Endothelial cell of umbilical vein (primary cell): Measurements from ENCODE around the gene SNRNP35. TPM values are rescaled to one million over a fixed set of nuclear protein-coding genes. Genes with fewer than 3 reads are reported as not detected.

Experiments used
- BruUV-seq: library from RNA; stranded (reverse); fragments of 400-500 nt; replicated peaks from 2 replicates; lab custom pipeline; 2021; lab: Mats Ljungman, UMichigan
- CTCF ChIA-PET: fragments of 300-600, 350-600 bp; sonication (Branson Sonifier 250); formaldehyde crosslinking; loops from one replicate; lab custom pipeline; 2021; ENCODE audit warnings: antibody characterized with exemption, inconsistent platforms; lab: Charles Lee
- POLR2A ChIA-PET: fragments of 300-600, 350-600 bp; sonication (Branson Sonifier 250); formaldehyde crosslinking; loops from one replicate; lab custom pipeline; 2021; ENCODE audit warnings: antibody characterized with exemption, inconsistent platforms; lab: Charles Lee
- DNase-seq: peaks from one replicate; pipeline ENCODE4 v3.0.0-alpha.2; 2011; ENCODE audit warnings: low read depth, low spot score
- FAIRE-seq: peaks from 2 replicates; lab custom pipeline; 2011; peaks lifted over from hg19 to GRCh38; lab: Jason Lieb, UNC
- H2AFZ ChIP-seq: 2 replicates; pipeline ENCODE4 v1.6.0; 2012; ENCODE audit warnings: low read depth, low read length, control low read depth, inconsistent platforms
- H3K27ac ChIP-seq: 2 replicates; pipeline ENCODE4 v1.5.1; 2011; ENCODE audit warnings: low read depth, mild to moderate bottlenecking, control low read depth, low read length, moderate library complexity; ENCODE audit not compliant: insufficient read depth
- H3K27me3 ChIP-seq, 2 experiments: 2 replicates each; pipeline versions ENCODE4 v1.6.0 to v1.6.1; 2011; ENCODE audit warnings: low read length in 2 of 2, mixed read lengths in 1 of 2; ENCODE audit not compliant: control insufficient read depth in 2 of 2, insufficient read depth in 2 of 2
- H3K36me3 ChIP-seq, 2 experiments: 2 replicates in 1 of 2; 3 replicates in 1 of 2; pipeline ENCODE4 v1.5.1; 2011; ENCODE audit warnings: low read length in 2 of 2, mild to moderate bottlenecking in 1 of 2, moderate library complexity in 1 of 2; ENCODE audit not compliant: control insufficient read depth in 2 of 2, insufficient read depth in 2 of 2; ENCODE audit errors: extremely low read depth in 1 of 2
- H3K4me1 ChIP-seq: 3 replicates; pipeline ENCODE4 v1.5.1; 2011; ENCODE audit warnings: mild to moderate bottlenecking, low read length; ENCODE audit not compliant: control insufficient read depth, insufficient read depth; ENCODE audit errors: extremely low read depth
- H3K4me2 ChIP-seq: 2 replicates; pipeline ENCODE4 v1.6.1; 2011; ENCODE audit warnings: low read length, control low read depth, mixed read lengths; ENCODE audit not compliant: insufficient read depth
- H3K4me3 ChIP-seq, 3 experiments: fragments of 200-600 bp in 1 of 3; sonication (generic), shearing (Covaris generic) in 1 of 3; replicated peaks in 1 of 3; 2 replicates each; pipeline ENCODE4 v1.5.1; 2011 to 2016; ENCODE audit warnings: control low read depth in 3 of 3, low read length in 3 of 3, mild to moderate bottlenecking in 2 of 3, inconsistent platforms in 1 of 3, low read depth in 1 of 3, moderate library complexity in 1 of 3; ENCODE audit not compliant: insufficient read depth in 1 of 3
- H3K79me2 ChIP-seq: 2 replicates; pipeline ENCODE4 v1.6.0; 2012; ENCODE audit warnings: low read length, inconsistent platforms; ENCODE audit not compliant: control insufficient read depth, insufficient read depth
- H3K9ac ChIP-seq: replicated peaks from 2 replicates; pipeline ENCODE3; 2011; ENCODE audit warnings: low read length, control low read depth; ENCODE audit not compliant: insufficient read depth; ENCODE audit errors: extremely low read depth
- H3K9me1 ChIP-seq: replicated peaks from 3 replicates; pipeline ENCODE4 v1.6.0; 2011; ENCODE audit warnings: mild to moderate bottlenecking, low read length; ENCODE audit not compliant: control insufficient read depth, insufficient read depth; ENCODE audit errors: extremely low read depth
- H3K9me3 ChIP-seq: replicated peaks from 2 replicates; pipeline ENCODE4 v1.5.1; 2012; ENCODE audit warnings: low read length, inconsistent platforms; ENCODE audit not compliant: control insufficient read depth, insufficient read depth
- H4K20me1 ChIP-seq: replicated peaks from 2 replicates; pipeline ENCODE3; 2011; ENCODE audit warnings: mild to moderate bottlenecking, low read length; ENCODE audit not compliant: control insufficient read depth, insufficient read depth; ENCODE audit errors: extremely low read depth
- CTCF ChIP-seq, 2 donors: IDR thresholded peaks; 1 replicate in 1 of 2; 2 replicates in 1 of 2; pipeline ENCODE4 v1.5.1; 2011; ENCODE audit warnings: low read length in 2 of 2, mild to moderate bottlenecking in 2 of 2, moderate library complexity in 2 of 2, control low read depth in 1 of 2, inconsistent platforms in 1 of 2, low read depth in 1 of 2; ENCODE audit not compliant: insufficient read depth in 1 of 2; ENCODE audit errors: extremely low read depth in 1 of 2
- EZH2 ChIP-seq: IDR thresholded peaks from 2 replicates; pipeline ENCODE4 v1.6.1; 2012; ENCODE audit warnings: borderline replicate concordance, low read depth, mild to moderate bottlenecking, moderate library complexity, low read length, inconsistent platforms; ENCODE audit not compliant: severe bottlenecking
- FOS ChIP-seq: IDR thresholded peaks from 2 replicates; pipeline ENCODE4 v1.6.1; 2011; ENCODE audit warnings: mild to moderate bottlenecking, low read length, moderate library complexity, borderline replicate concordance; ENCODE audit not compliant: insufficient read depth
- GATA2 ChIP-seq: IDR thresholded peaks from 2 replicates; pipeline ENCODE4 v1.7.0; 2011; ENCODE audit warnings: low read depth, mild to moderate bottlenecking, moderate library complexity, mixed read lengths, low read length; ENCODE audit not compliant: insufficient read length, insufficient read depth
- JUN ChIP-seq: IDR thresholded peaks from 2 replicates; pipeline ENCODE4 v1.6.1; 2011; ENCODE audit warnings: borderline replicate concordance, low read depth; ENCODE audit not compliant: insufficient read length, insufficient read depth
- MAX ChIP-seq: IDR thresholded peaks from 2 replicates; pipeline ENCODE4 v1.6.1; 2011; ENCODE audit not compliant: insufficient read depth, insufficient read length
- MYC ChIP-seq: IDR thresholded peaks from one replicate; pipeline ENCODE4 v1.6.1; 2011; ENCODE audit warnings: mild to moderate bottlenecking, low read depth, low read length
- POLR2A ChIP-seq: IDR thresholded peaks from 2 replicates; pipeline ENCODE4 v1.6.1; 2012; ENCODE audit warnings: low read depth, mild to moderate bottlenecking, control low read depth, low read length
- POLR2AphosphoS5 ChIP-seq: IDR thresholded peaks from 2 replicates; pipeline ENCODE4 v1.6.1; 2012; ENCODE audit warnings: low read depth, mild to moderate bottlenecking, control low read depth, low read length, moderate library complexity; ENCODE audit not compliant: insufficient read depth
- dilution Hi-C: fragments of 300-500 bp; cut with MboI; formaldehyde crosslinking; loops from one replicate; pipeline ENCODE4 v1.15.0; 2019; ENCODE audit warnings: low sequenced_read_pairs; ENCODE audit not compliant: extremely low pct_ligation_motif_present
- intact Hi-C: fragments of 100-400 bp; cut with micrococcal nuclease; formaldehyde crosslinking; loops from one replicate; pipeline ENCODE4 v1.10.0; 2022
- polyA plus RNA-seq, 4 experiments: library from polyadenylated mRNA; depleted of rRNA in 3 of 4; stranded (reverse) in 3 of 4; unstranded in 1 of 4; fragments of >200 nt; gene quantifications; 2 replicates each; pipeline versions ENCODE4 v1.2.1 to v1.2.3, GENCODE V29; 2011 to 2012; ENCODE audit warnings: missing spikeins in 1 of 4
- total RNA-seq: library from RNA; stranded (reverse); gene quantifications from 2 replicates; pipeline ENCODE4 v1.2.3, GENCODE V29; 2021

The SNRNP35 gene
- total and polyA plus RNA-seq, 2 donors (not counting 3 experiments of a cell fraction or from before 2014, with no cell fraction given) = 15.9 to 30.6 TPM

- dilution Hi-C loops = no loop called here
Measured at GRCh38 chr12:123472438-123472849, 14.5 kb downstream of the SNRNP35 start.

More at GRCh38 chr12:123472438-123472849, 14.5 kb downstream of the SNRNP35 start:
- Histone ChIP-seq H3K27ac (no peak overlapping the region), H3K9me3 (no peaks in the 10 kb centered on the region), H3K9me1 (no peaks in the 10 kb centered on the region), H3K27me3 (no peaks in the 10 kb centered on the region), H3K4me1 (no peaks in the 10 kb centered on the region), H2AFZ (no peak overlapping the region), H3K36me3 (peaks cover 5 to 13% of the 10 kb centered on the region in 2 experiments), H3K79me2 (peaks cover 2% of the 10 kb centered on the region), H3K4me2 (no peak overlapping the region), H4K20me1 (no peaks in the 10 kb centered on the region), H3K4me3 (no peak overlapping the region), H3K9ac (no peak overlapping the region)
- DNase-seq (no peak), FAIRE-seq (no peak)
- intact Hi-C loops = no loop called here
- no TSS peak for BruUV-seq
- TF ChIP-seq CTCF (IDR thresholded peaks at IDR 0.05; ENCODE audit: extremely low read depth in 1 of 2, insufficient read depth in 1 of 2, low read depth in 1 of 2, low read length in 2 of 2) (no peak), POLR2A (no peak), EZH2 (no peak), MAX (no peak), MYC (no peak), POLR2AphosphoS5 (no peak), FOS (no peak), GATA2 (no peak), JUN (no peak)
- CTCF ChIA-PET = no interaction called here
- POLR2A ChIA-PET = interaction anchor here (1.2 kb wide), 1 partner anchor 12 kb away, joined by 5 read pairs; no protein-coding TSS in a partner anchor
